Measurements from ENCODE around the gene ZMYM4.

DNA sequence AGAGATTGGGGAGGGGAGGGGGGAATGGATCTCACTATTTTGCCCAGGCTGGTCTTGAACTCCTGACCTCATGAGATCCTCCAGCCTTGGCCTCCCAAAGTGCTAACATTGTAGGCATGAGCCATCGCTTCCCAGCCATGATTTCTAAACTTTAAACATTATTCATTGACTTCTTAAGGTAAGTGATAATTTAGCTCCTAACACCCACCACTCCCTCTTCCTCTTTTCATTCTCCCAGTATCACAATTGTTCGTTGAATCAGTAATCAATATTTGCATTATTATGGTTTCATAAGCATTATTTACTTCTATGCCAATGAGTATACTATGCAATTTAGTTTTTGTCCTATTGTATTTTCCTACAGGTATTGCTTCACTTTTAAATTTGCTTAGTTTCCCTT lies 42.0 kb upstream of the ZMYM4 start:
- TF ChIP-seq CTCF (optimal IDR thresholded peaks at IDR 0.05 in 1 of 3, IDR thresholded peaks at IDR 0.05 in 1 of 3, conservative IDR thresholded peaks at IDR 0.05 in 1 of 3; ENCODE audit: extremely low read depth in 1 of 3, insufficient read depth in 2 of 3, low read length in 3 of 3) = no peak
- TF ChIP-seq EZH2 (IDR thresholded peaks at IDR 0.05; ENCODE audit: low read length) = no peak
